ENCODE measurements around the gene TIMM23. TPM values are rescaled to one million over a fixed set of nuclear protein-coding genes. Genes with fewer than 3 reads are reported as not detected.

TIMM23 gene
- total and polyA plus RNA-seq, 2 of the 4 experiments (the other 2 are of a cell fraction) = 82.4 to 86.2 TPM

DNA sequence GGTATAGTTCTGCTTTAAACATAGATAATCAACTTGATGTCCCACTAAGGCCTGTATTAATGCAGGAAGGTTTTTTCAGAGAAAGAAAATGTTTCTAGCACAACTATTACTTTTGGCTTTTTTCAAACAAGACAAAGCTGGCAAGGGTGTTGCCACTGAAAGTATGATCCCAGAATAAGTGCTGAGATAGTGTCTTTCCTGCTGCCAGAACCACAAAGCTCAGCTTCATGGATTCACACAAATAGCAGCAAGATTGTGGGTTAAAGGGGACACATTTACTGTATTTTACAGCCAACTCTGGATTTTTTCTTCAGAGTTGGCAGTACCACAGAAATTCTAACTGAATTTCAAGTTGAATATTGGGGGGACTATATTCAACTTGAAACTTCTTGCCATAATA, 53.8 kb downstream of the TIMM23 start:
- POLR2A ChIA-PET (ENCODE audit: unreplicated experiment) = no interaction called here
- H3K23ac ChIP-seq (ENCODE audit: low read depth, low read length) = no peak overlapping the region

More for the DNA sequence above, 53.8 kb downstream of the TIMM23 start:
- CTCF ChIA-PET = no interaction called here
- no peak overlapping the region for H4K5ac ChIP-seq (ENCODE audit: low read depth, low read length)
- H3K27ac ChIP-seq (ENCODE audit: insufficient read depth, low read length) = no peak overlapping the region
- no peak overlapping the region for H2BK20ac ChIP-seq (ENCODE audit: low read depth, low read length)
- no TSS peak for BruUV-seq (replicated peaks)
- H2BK15ac ChIP-seq (ENCODE audit: low read depth, low read length) = no peak overlapping the region
- in situ Hi-C loops (cut with MboI; ENCODE audit: low sequenced_read_pairs) (no loop called here), dilution Hi-C loops (cut with HindIII; ENCODE audit: low sequenced_read_pairs, unreplicated experiment) (no loop called here), intact Hi-C loops (cut with micrococcal nuclease) (loop anchor here (10.0 kb wide), 1 partner anchor 561 kb away; no protein-coding TSS in a partner anchor)
- TF ChIP-seq MAFK (IDR thresholded peaks at IDR 0.05; ENCODE audit: low read depth, low read length) (no peak), RCOR1 (IDR thresholded peaks at IDR 0.05; ENCODE audit: insufficient replicate concordance, low read length) (no peak), MXI1 (IDR thresholded peaks at IDR 0.05; ENCODE audit: borderline replicate concordance, low read depth, low read length) (no peak), POLR2A (IDR thresholded peaks at IDR 0.05; ENCODE audit: low read depth, low read length) (no peak), MAZ (IDR thresholded peaks at IDR 0.05; ENCODE audit: borderline replicate concordance, low read depth, low read length) (no peak), SMC3 (IDR thresholded peaks at IDR 0.05; ENCODE audit: low read depth, low read length) (no peak), RAD21 (IDR thresholded peaks at IDR 0.05; ENCODE audit: low read length) (no peak), BHLHE40 (IDR thresholded peaks at IDR 0.05; ENCODE audit: low read depth, low read length) (no peak), RFX5 (IDR thresholded peaks at IDR 0.05; ENCODE audit: low read depth, low read length) (no peak), CEBPB (IDR thresholded peaks at IDR 0.05; ENCODE audit: low read depth, low read length) (no peak), FOS (IDR thresholded peaks at IDR 0.05; ENCODE audit: low read depth, low read length) (no peak), CHD1 (IDR thresholded peaks at IDR 0.05; ENCODE audit: low read depth, low read length) (no peak), NFE2L2 (IDR thresholded peaks at IDR 0.05; ENCODE audit: low read depth, low read length) (no peak)
- TF ChIP-seq, protein P1, sequence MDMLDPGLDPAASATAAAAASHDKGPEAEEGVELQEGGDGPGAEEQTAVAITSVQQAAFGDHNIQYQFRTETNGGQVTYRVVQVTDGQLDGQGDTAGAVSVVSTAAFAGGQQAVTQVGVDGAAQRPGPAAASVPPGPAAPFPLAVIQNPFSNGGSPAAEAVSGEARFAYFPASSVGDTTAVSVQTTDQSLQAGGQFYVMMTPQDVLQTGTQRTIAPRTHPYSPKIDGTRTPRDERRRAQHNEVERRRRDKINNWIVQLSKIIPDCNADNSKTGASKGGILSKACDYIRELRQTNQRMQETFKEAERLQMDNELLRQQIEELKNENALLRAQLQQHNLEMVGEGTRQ (IDR thresholded peaks at IDR 0.05; ENCODE audit: low read depth, low read length) = no peak
- TF ChIP-seq, protein P2, sequence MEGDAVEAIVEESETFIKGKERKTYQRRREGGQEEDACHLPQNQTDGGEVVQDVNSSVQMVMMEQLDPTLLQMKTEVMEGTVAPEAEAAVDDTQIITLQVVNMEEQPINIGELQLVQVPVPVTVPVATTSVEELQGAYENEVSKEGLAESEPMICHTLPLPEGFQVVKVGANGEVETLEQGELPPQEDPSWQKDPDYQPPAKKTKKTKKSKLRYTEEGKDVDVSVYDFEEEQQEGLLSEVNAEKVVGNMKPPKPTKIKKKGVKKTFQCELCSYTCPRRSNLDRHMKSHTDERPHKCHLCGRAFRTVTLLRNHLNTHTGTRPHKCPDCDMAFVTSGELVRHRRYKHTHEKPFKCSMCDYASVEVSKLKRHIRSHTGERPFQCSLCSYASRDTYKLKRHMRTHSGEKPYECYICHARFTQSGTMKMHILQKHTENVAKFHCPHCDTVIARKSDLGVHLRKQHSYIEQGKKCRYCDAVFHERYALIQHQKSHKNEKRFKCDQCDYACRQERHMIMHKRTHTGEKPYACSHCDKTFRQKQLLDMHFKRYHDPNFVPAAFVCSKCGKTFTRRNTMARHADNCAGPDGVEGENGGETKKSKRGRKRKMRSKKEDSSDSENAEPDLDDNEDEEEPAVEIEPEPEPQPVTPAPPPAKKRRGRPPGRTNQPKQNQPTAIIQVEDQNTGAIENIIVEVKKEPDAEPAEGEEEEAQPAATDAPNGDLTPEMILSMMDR (conservative IDR thresholded peaks at IDR 0.05; ENCODE audit: low read depth, low read length) = no peak
- H2AK5ac ChIP-seq (ENCODE audit: low read depth, low read length) = no peak overlapping the region
- H2BK5ac ChIP-seq (ENCODE audit: low read depth, low read length, poor library complexity, severe bottlenecking) = no peak overlapping the region
- no peaks in the 10 kb centered on the region for H3K27me3 ChIP-seq (ENCODE audit: control insufficient read depth, insufficient read depth, low read length)
- no peak for DNase-seq
- H3K4me2 ChIP-seq (ENCODE audit: low read depth, low read length) = no peak overlapping the region
- H3K14ac ChIP-seq (replicated peaks; ENCODE audit: low read depth, low read length) = no peak overlapping the region
- no peak overlapping the region for H3K56ac ChIP-seq (ENCODE audit: extremely low read depth, insufficient read depth, low read length)
- H3K9me3 ChIP-seq (ENCODE audit: control insufficient read depth, insufficient read depth, low read length) = no peaks in the 10 kb centered on the region
- peaks cover 64% of the 10 kb centered on the region for H4K20me1 ChIP-seq (ENCODE audit: insufficient read depth, low read length)
- H3K79me1 ChIP-seq (ENCODE audit: low read depth in 1 of 2, low read length in 2 of 2) = peaks cover 3 to 34% of the 10 kb centered on the region in 2 experiments; a peak in 2 of 4 replicates
- no peak overlapping the region for H4K91ac ChIP-seq (ENCODE audit: insufficient read depth, low read depth, low read length)
- peaks cover 6% of the 10 kb centered on the region; the same call in 1 of the 2 replicates for H3K9me1 ChIP-seq (ENCODE audit: insufficient read depth, low read length)
- H3K36me3 ChIP-seq (ENCODE audit: control insufficient read depth, insufficient read depth, low read length) = no peaks in the 10 kb centered on the region
- peaks cover 21% of the 10 kb centered on the region for H3K4me1 ChIP-seq (ENCODE audit: control insufficient read depth, insufficient read depth, low read length)
- no peak overlapping the region for H2AFZ ChIP-seq (replicated peaks; ENCODE audit: low read length, poor library complexity)
- H4K8ac ChIP-seq (ENCODE audit: low read depth in 2 of 2, low read length in 2 of 2) = no peak overlapping the region
- H3K4me3 ChIP-seq (ENCODE audit: insufficient read depth, low read depth, low read length) = no peak overlapping the region
- no peak overlapping the region for H2BK120ac ChIP-seq (ENCODE audit: low read depth, low read length)
- ATAC-seq (ENCODE audit: low read depth) = no peak
- H3K9ac ChIP-seq (ENCODE audit: low read depth, low read length) = no peak overlapping the region
- no peak overlapping the region for H2AK9ac ChIP-seq (replicated peaks; ENCODE audit: low read depth, low read length, poor library complexity)
- no peak overlapping the region for H3K18ac ChIP-seq (ENCODE audit: low read depth, low read length)
- no peak overlapping the region for H3K4ac ChIP-seq (ENCODE audit: low read depth, low read length)
